Measurements from ENCODE around the gene ABCC3. TPM values are rescaled to one million over a fixed set of nuclear protein-coding genes. Genes with fewer than 3 reads are reported as not detected.
A peak's percentile ranks its signal among the peaks of the same experiment; 100 is the strongest.

ABCC3 gene
- total RNA-seq, 4 donors from 2014 or later, result 25.8 to 47.5 (median 35.2) TPM

DNA sequence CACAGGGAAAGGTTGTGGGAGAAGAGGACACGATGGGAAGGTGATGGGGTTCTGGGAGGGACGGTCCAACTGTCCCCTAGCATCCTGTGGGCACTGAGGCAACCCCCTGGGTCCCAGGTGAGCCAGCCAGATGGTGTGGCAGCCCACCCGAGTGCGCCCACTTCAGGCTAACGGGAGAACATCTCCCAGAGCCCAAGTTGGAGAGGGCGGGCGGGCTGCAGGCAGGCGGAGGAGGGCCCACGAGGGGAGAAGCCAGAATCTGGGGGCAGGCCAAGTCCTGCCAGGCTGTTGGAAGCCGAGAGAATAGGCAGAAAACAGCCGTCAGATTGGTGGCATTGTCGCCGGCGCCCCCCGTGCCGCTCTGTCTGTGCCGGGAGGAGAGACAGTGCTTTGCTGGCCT is 13.8 kb upstream of the ABCC3 start:
- intact Hi-C loops (cut with DNase I; ENCODE audit: low total_unique reads), result loop anchor here (10.0 kb wide), 1 partner anchor 136 kb away; no protein-coding TSS in a partner anchor
- no peak for TF ChIP-seq POLR2A (IDR thresholded peaks at IDR 0.05)
- TF ChIP-seq, protein P1, sequence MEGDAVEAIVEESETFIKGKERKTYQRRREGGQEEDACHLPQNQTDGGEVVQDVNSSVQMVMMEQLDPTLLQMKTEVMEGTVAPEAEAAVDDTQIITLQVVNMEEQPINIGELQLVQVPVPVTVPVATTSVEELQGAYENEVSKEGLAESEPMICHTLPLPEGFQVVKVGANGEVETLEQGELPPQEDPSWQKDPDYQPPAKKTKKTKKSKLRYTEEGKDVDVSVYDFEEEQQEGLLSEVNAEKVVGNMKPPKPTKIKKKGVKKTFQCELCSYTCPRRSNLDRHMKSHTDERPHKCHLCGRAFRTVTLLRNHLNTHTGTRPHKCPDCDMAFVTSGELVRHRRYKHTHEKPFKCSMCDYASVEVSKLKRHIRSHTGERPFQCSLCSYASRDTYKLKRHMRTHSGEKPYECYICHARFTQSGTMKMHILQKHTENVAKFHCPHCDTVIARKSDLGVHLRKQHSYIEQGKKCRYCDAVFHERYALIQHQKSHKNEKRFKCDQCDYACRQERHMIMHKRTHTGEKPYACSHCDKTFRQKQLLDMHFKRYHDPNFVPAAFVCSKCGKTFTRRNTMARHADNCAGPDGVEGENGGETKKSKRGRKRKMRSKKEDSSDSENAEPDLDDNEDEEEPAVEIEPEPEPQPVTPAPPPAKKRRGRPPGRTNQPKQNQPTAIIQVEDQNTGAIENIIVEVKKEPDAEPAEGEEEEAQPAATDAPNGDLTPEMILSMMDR (IDR thresholded peaks at IDR 0.05), result no peak

GRCh38 chr17:50621574-50622031 is 13.1 kb upstream of the ABCC3 start:
- no peak overlapping the region for H3K4me3 ChIP-seq (ENCODE audit: low read depth, poor library complexity, severe bottlenecking)
- 72 to 81% methylated on average over 16 of the region's 16 CpGs for WGBS, 2 donors
- TF ChIP-seq, protein P1 (IDR thresholded peaks at IDR 0.05), result no peak
- TF ChIP-seq POLR2A (IDR thresholded peaks at IDR 0.05), result no peak
- DNase-seq (ENCODE audit: low spot score in 2 of 2), result no peak
- intact Hi-C loops (cut with DNase I; ENCODE audit: low total_unique reads), result loop anchor here (10.0 kb wide), 1 partner anchor 137 kb away; no protein-coding TSS in a partner anchor

More for the DNA sequence above, 13.8 kb upstream of the ABCC3 start:
- 74 to 78% methylated on average over 17 of the region's 17 CpGs for WGBS, 2 donors
- no peak for DNase-seq (ENCODE audit: low spot score in 2 of 2)
- H3K4me3 ChIP-seq (ENCODE audit: low read depth, poor library complexity, severe bottlenecking), result no peak overlapping the region

- no peak overlapping the region for H3K4me3 ChIP-seq (ENCODE audit: low read depth, poor library complexity, severe bottlenecking)
- WGBS, 2 donors, result 76 to 80% methylated on average over 7 of the region's 7 CpGs
- intact Hi-C loops (cut with DNase I; ENCODE audit: low total_unique reads), result loop anchor here (10.0 kb wide), 1 partner anchor 140 kb away; no protein-coding TSS in a partner anchor
Observed at GRCh38 chr17:50624321-50624934, 10.3 kb upstream of the ABCC3 start.

DNA sequence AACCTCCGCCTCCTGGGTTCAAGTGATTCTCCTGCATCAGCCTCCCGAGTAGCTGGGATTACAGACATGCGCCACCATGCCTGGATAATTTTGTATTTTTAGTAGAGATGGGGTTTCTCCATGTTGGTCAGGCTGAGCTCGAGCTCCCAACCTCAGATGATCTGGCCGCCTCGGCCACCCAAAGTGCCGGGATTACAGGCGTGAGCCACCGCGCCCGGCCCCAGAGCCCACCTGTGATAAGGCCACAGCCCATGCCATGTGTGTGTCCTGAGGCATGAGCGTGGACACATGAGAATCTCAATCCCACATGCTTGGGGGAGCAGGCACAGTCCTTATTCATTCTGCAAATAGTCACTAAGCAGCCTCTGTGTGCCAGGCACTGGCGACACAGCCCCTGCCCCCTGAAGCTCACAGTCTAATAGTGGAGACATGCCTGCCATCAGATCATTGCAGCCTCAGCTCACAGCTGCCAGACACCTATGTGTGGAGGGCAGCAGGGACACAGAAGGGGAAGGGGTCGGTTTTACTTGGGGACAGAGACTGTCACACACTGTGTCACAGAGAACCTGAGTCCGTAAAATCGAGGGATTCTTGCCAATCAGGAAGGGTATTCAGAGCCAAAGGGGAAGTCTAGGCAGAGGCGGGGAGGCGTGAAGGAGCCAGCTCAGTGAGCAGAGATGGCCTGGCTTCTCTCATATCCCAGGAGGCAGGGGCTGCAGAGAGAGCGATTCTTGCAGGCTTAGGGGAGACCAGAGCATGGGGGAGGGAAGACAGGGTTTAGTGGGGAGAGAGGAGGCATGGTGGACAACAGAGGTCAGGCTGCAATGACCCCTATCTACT is 9.4 kb upstream of the ABCC3 start:
- intact Hi-C loops (cut with DNase I; ENCODE audit: low total_unique reads), result loop anchor here (5.0 to 10.0 kb wide), 2 partner anchors 78 to 140 kb away; partner anchors contain the start of gene SPATA20
- 82 to 85% methylated on average over 19 of the region's 19 CpGs for WGBS, 2 donors
- no peak for DNase-seq (ENCODE audit: low spot score in 2 of 2)

More at GRCh38 chr17:50624321-50624934, 10.3 kb upstream of the ABCC3 start:
- TF ChIP-seq, protein P1 (IDR thresholded peaks at IDR 0.05), result no peak
- no peak for TF ChIP-seq POLR2A (IDR thresholded peaks at IDR 0.05)
- DNase-seq (ENCODE audit: low spot score in 2 of 2), result no peak

DNA sequence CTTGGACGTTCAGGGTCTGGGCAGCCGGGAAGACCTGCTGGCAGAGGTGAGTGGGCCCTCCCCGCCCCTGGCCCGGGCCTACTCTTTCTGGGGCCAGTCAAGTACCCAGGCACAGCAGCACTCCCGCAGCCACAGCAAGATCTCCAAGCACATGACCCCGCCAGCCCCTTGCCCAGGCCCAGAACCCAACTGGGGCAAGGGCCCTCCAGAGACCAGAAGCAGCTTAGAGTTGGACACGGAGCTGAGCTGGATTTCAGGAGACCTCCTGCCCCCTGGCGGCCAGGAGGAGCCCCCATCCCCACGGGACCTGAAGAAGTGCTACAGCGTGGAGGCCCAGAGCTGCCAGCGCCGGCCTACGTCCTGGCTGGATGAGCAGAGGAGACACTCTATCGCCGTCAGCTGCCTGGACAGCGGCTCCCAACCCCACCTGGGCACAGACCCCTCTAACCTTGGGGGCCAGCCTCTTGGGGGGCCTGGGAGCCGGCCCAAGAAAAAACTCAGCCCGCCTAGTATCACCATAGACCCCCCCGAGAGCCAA is 8.6 kb upstream of the ABCC3 start:
- no peak overlapping the region for H3K4me3 ChIP-seq (ENCODE audit: low read depth, poor library complexity, severe bottlenecking)
- intact Hi-C loops (cut with DNase I; ENCODE audit: low total_unique reads), result loop anchor here (5.0 to 10.0 kb wide), 2 partner anchors 79 to 141 kb away; partner anchors contain the start of gene SPATA20
- TF ChIP-seq, protein P1 (IDR thresholded peaks at IDR 0.05), result peak in 1 of 3 donors; percentile 27
- no peak for TF ChIP-seq POLR2A (IDR thresholded peaks at IDR 0.05)
- WGBS, 2 donors, result 39 to 44% methylated on average over 17 of the region's 19 CpGs
- DNase-seq (ENCODE audit: low spot score in 2 of 2), result peak; percentile 64 to 95

More for the DNA sequence above, 9.4 kb upstream of the ABCC3 start:
- H3K4me3 ChIP-seq (ENCODE audit: low read depth, poor library complexity, severe bottlenecking), result no peak overlapping the region
- TF ChIP-seq, protein P1 (IDR thresholded peaks at IDR 0.05), result no peak
- TF ChIP-seq POLR2A (IDR thresholded peaks at IDR 0.05), result no peak

Data from lower leg skin (tissue), 4 donors.